SK-N-SH (cell line): ENCODE data around the gene BBS5. TPM values are rescaled to one million over a fixed set of nuclear protein-coding genes. Genes with fewer than 3 reads are reported as not detected.
"Not testable (repeated sequence)": the region's sequence is repeated elsewhere in the genome, so short reads cannot be mapped to it uniquely, and the experiment has no call there.

Experiments used
- CTCF ChIA-PET: fragments of 300-600, 350-600 bp; formaldehyde crosslinking; extraction: SDS; loops from one replicate; lab custom pipeline; 2021; lab: Yijun Ruan, JAX
- POLR2A ChIA-PET: fragments of 350-600 bp; sonication (Branson Sonifier 250); formaldehyde crosslinking; extraction: SDS; loops from one replicate; lab custom pipeline; 2020; ENCODE audit warnings: antibody characterized with exemption, inconsistent platforms; lab: Yijun Ruan, JAX
- DNase-seq: peaks from one replicate; pipeline ENCODE4 v3.0.0; 2012
- H2AFZ ChIP-seq: fragments of 200-600 bp; sonication (generic); 2 replicates; pipeline ENCODE4 v1.8.1; 2016; ENCODE audit warnings: antibody characterized with exemption, mild to moderate bottlenecking, low read depth
- H3F3A ChIP-seq: fragments of 200-600 bp; sonication (generic); replicated peaks from 2 replicates; pipeline ENCODE3; 2016; ENCODE audit warnings: antibody characterized with exemption, mild to moderate bottlenecking; ENCODE audit not compliant: insufficient read depth
- H3K27ac ChIP-seq, 2 experiments: fragments of 200-500 bp in 1 of 2; fragments of 200-600 bp in 1 of 2; sonication (Bioruptor generic) in 1 of 2; sonication (generic), shearing (Covaris generic) in 1 of 2; 2 replicates each; pipeline versions ENCODE4 v1.5.1 to v1.6.1; 2014 to 2016; ENCODE audit warnings: low read depth in 2 of 2, inconsistent platforms in 1 of 2, low read length in 1 of 2, mild to moderate bottlenecking in 1 of 2, mixed read lengths in 1 of 2
- H3K27me3 ChIP-seq: fragments of 200-600 bp; sonication (generic), shearing (Covaris generic); 2 replicates; pipeline ENCODE4 v1.6.1; 2016; ENCODE audit warnings: mixed run types; ENCODE audit not compliant: insufficient read depth
- H3K36me3 ChIP-seq, 2 experiments: fragments of 200-500 bp in 1 of 2; fragments of 200-600 bp in 1 of 2; sonication (Bioruptor generic) in 1 of 2; sonication (generic) in 1 of 2; replicated peaks in 1 of 2; 2 replicates each; pipeline versions ENCODE3 to v1.5.1; 2014 to 2016; ENCODE audit warnings: low read length in 1 of 2, mild to moderate bottlenecking in 1 of 2; ENCODE audit not compliant: insufficient read depth in 2 of 2, control insufficient read depth in 1 of 2
- H3K4me1 ChIP-seq, 2 experiments: fragments of 200-500 bp in 1 of 2; fragments of 200-600 bp in 1 of 2; sonication (Bioruptor generic) in 1 of 2; sonication (generic), shearing (Covaris generic) in 1 of 2; 2 replicates each; pipeline versions ENCODE4 v1.5.1 to v1.6.1; 2014 to 2016; ENCODE audit warnings: low read depth in 1 of 2, low read length in 1 of 2, mixed run types in 1 of 2; ENCODE audit not compliant: insufficient read depth in 2 of 2, control insufficient read depth in 1 of 2
- H3K4me2 ChIP-seq: fragments of 200-600 bp; sonication (generic), shearing (Covaris generic); 2 replicates; pipeline ENCODE4 v1.6.1; 2017; ENCODE audit warnings: mixed run types
- H3K4me3 ChIP-seq, 2 experiments: fragments of 200-500 bp in 1 of 2; fragments of 200-600 bp in 1 of 2; sonication (Bioruptor generic) in 1 of 2; sonication (generic), shearing (Covaris generic) in 1 of 2; 2 replicates each; pipeline versions ENCODE4 v1.5.1 to v1.8.1; 2014 to 2016; ENCODE audit warnings: low read depth in 2 of 2, inconsistent platforms in 1 of 2, low read length in 1 of 2, mild to moderate bottlenecking in 1 of 2, mixed read lengths in 1 of 2, moderate library complexity in 1 of 2
- H3K79me2 ChIP-seq: fragments of 200-600 bp; sonication (generic); 2 replicates; pipeline ENCODE4 v1.8.1; 2017; ENCODE audit warnings: mild to moderate bottlenecking; ENCODE audit not compliant: insufficient read depth
- H3K9ac ChIP-seq: fragments of 200-600 bp; sonication (generic); 2 replicates; pipeline ENCODE4 v1.6.1; 2017; ENCODE audit warnings: mixed run types
- H3K9me2 ChIP-seq: fragments of 200-600 bp; sonication (generic); 2 replicates; pipeline ENCODE4 v1.6.1; 2017; ENCODE audit warnings: mixed run types
- H3K9me3 ChIP-seq: fragments of 200-600 bp; sonication (generic); 2 replicates; pipeline ENCODE4 v1.6.1; 2017; ENCODE audit warnings: mixed run types, mild to moderate bottlenecking, moderate library complexity
- H4K20me1 ChIP-seq: fragments of 200-600 bp; sonication (generic); 2 replicates; pipeline ENCODE4 v1.6.1; 2017; ENCODE audit warnings: mild to moderate bottlenecking, mixed run types; ENCODE audit not compliant: insufficient read depth
- CTCF ChIP-seq: fragments of 200-600 bp; sonication (generic); IDR thresholded peaks from 2 replicates; pipeline ENCODE4 v1.6.1; 2017; ENCODE audit warnings: antibody characterized with exemption, mild to moderate bottlenecking, moderate library complexity
- ELF1 ChIP-seq: IDR thresholded peaks from 2 replicates; pipeline ENCODE4 v1.4.0; 2012
- FOSL2 ChIP-seq: IDR thresholded peaks from 2 replicates; pipeline ENCODE4 v1.4.0; 2012; ENCODE audit warnings: low read depth, mild to moderate bottlenecking, moderate library complexity, borderline replicate concordance
- FOXJ3 ChIP-seq: sonication (generic); formaldehyde crosslinking; IDR thresholded peaks from 2 replicates; pipeline ENCODE4 v1.5.1; 2020; ENCODE audit warnings: mild to moderate bottlenecking, missing genetic modification reagents
- GABPA ChIP-seq: IDR thresholded peaks from 2 replicates; pipeline ENCODE4 v1.4.0; 2012; ENCODE audit warnings: low read depth, mild to moderate bottlenecking
- GATA2 ChIP-seq: sonication (generic); formaldehyde crosslinking; IDR thresholded peaks from 2 replicates; pipeline ENCODE4 v1.5.0; 2020; ENCODE audit warnings: mild to moderate bottlenecking, missing genetic modification reagents
- MEF2A ChIP-seq: IDR thresholded peaks from 2 replicates; pipeline ENCODE4 v1.4.0; 2012; ENCODE audit warnings: low read depth, borderline replicate concordance
- RAD21 ChIP-seq: IDR thresholded peaks from 2 replicates; pipeline ENCODE4 v1.6.1; 2012; ENCODE audit warnings: mild to moderate bottlenecking, low read length
- REST ChIP-seq: IDR thresholded peaks from 2 replicates; pipeline ENCODE4 v1.6.1; 2012; ENCODE audit warnings: mild to moderate bottlenecking, low read depth, low read length, moderate library complexity
- RFX5 ChIP-seq: IDR thresholded peaks from 2 replicates; pipeline ENCODE4 v1.6.1; 2012; ENCODE audit warnings: mild to moderate bottlenecking, improper control_type of control experiment, low read length
- SMC3 ChIP-seq: IDR thresholded peaks from 2 replicates; pipeline ENCODE4 v1.6.1; 2012; ENCODE audit warnings: low read depth, low read length, improper control_type of control experiment
- TAF1 ChIP-seq: IDR thresholded peaks from 2 replicates; pipeline ENCODE4 v1.6.1; 2012; ENCODE audit warnings: low read depth, mild to moderate bottlenecking, low read length, moderate library complexity, borderline replicate concordance
- TEAD4 ChIP-seq: IDR thresholded peaks from 2 replicates; pipeline ENCODE4 v1.4.0; 2012; ENCODE audit warnings: mild to moderate bottlenecking, borderline replicate concordance; ENCODE audit not compliant: insufficient read depth
- YY1 ChIP-seq: IDR thresholded peaks from 2 replicates; pipeline ENCODE4 v1.4.0; 2012; ENCODE audit warnings: low read depth, mild to moderate bottlenecking
- ZBTB33 ChIP-seq: IDR thresholded peaks from 2 replicates; pipeline ENCODE4 v1.4.0; 2012; ENCODE audit warnings: low read depth, borderline replicate concordance
- WGBS: methylation state at CpG from one replicate; pipeline ENCODE4 v1.1.6; 2017; ENCODE audit warnings: low lambda C conversion rate; 5-methylcytosine and 5-hydroxymethylcytosine counted together
- polyA plus RNA-seq, 3 experiments: library from polyadenylated mRNA; depleted of rRNA; stranded (reverse); fragments of >200 nt; gene quantifications; 2 replicates each; pipeline ENCODE4 v1.2.3, GENCODE V29; 2012

Gene BBS5
- polyA plus RNA-seq, 1 of the 3 experiments (the other 2 are of a cell fraction) = 3.8 TPM

GRCh38 chr2:169452080-169452479 lies 27.2 kb upstream of the BBS5 start:
- peaks cover 6% of the 10 kb centered on the region; the same call in 1 of the 2 replicates for H3K27me3 ChIP-seq
- no peaks in the 10 kb centered on the region for H3K9me3 ChIP-seq
- H3K4me2 ChIP-seq = no peak overlapping the region
- ChIA-PET POLR2A (no interaction called here), CTCF (interaction anchor here (0.6 to 2.4 kb wide), 19 partner anchors 9 to 1421 kb away, joined by 3 to 13 read pairs (median 3); no protein-coding TSS in a partner anchor)
- TF ChIP-seq CTCF (peak; percentile 62), GABPA (no peak), SMC3 (peak; percentile 39), TEAD4 (no peak), YY1 (no peak), RAD21 (peak; percentile 72)
- DNase-seq = peak; percentile 52
- H3K4me3 ChIP-seq = no peak overlapping the region
- no peaks in the 10 kb centered on the region for H3K4me1 ChIP-seq
- no peaks in the 10 kb centered on the region for H3K9me2 ChIP-seq
- no peaks in the 10 kb centered on the region for H3K36me3 ChIP-seq
- H3K79me2 ChIP-seq = no peaks in the 10 kb centered on the region
- no peak overlapping the region for H3K9ac ChIP-seq
- H3F3A ChIP-seq = no peaks in the 10 kb centered on the region
- no peaks in the 10 kb centered on the region for H4K20me1 ChIP-seq
- H2AFZ ChIP-seq = no peak overlapping the region
- H3K27ac ChIP-seq = no peak overlapping the region

GRCh38 chr2:169453044-169453443 lies 26.2 kb upstream of the BBS5 start:
- WGBS = 54% methylated on average over 6 of the region's 9 CpGs
- H3K9me2 ChIP-seq, POLR2A ChIA-PET: not testable (repeated sequence)

GRCh38 chr2:169461143-169461542 lies 18.2 kb upstream of the BBS5 start:
- no peaks in the 10 kb centered on the region for H3K27me3 ChIP-seq
- no peak overlapping the region for H2AFZ ChIP-seq
- 80% methylated on average over 1 of the region's 1 CpG for WGBS
- H3K9me2 ChIP-seq = no peaks in the 10 kb centered on the region
- H3K79me2 ChIP-seq = no peaks in the 10 kb centered on the region
- H3K9ac ChIP-seq = no peak overlapping the region
- H3F3A ChIP-seq = peaks cover 9% of the 10 kb centered on the region
- no peaks in the 10 kb centered on the region for H3K36me3 ChIP-seq
- H3K27ac ChIP-seq = no peak overlapping the region
- H3K9me3 ChIP-seq = no peaks in the 10 kb centered on the region
- no peak overlapping the region for H3K4me3 ChIP-seq
- no peak for DNase-seq
- H4K20me1 ChIP-seq = no peaks in the 10 kb centered on the region
- H3K4me2 ChIP-seq = no peak overlapping the region
- CTCF ChIA-PET = interaction anchor here (0.7 to 1.2 kb wide), 3 partner anchors 8 to 9 kb away, joined by 3 to 4 read pairs (median 3); no protein-coding TSS in a partner anchor
- POLR2A ChIA-PET = no interaction called here
- peaks cover 0 to 3% of the 10 kb centered on the region in 2 experiments; a peak in 1 of 4 replicates for H3K4me1 ChIP-seq
- TF ChIP-seq FOSL2 = no peak
- no peak for TF ChIP-seq ZBTB33
- TF ChIP-seq TAF1 = no peak
- no peak for TF ChIP-seq GABPA
- TF ChIP-seq FOXJ3 (CRISPR knock-in tag) = no peak
- TF ChIP-seq ELF1 = no peak
- no peak for TF ChIP-seq RFX5
- no peak for TF ChIP-seq MEF2A
- TF ChIP-seq REST = no peak
- TF ChIP-seq GATA2 (CRISPR knock-in tag) = no peak

More at GRCh38 chr2:169453044-169453443, 26.2 kb upstream of the BBS5 start:
- not testable (repeated sequence) for H3K4me2 ChIP-seq, H4K20me1 ChIP-seq, H2AFZ ChIP-seq, H3K27me3 ChIP-seq, H3K27ac ChIP-seq, H3K4me3 ChIP-seq, H3K9me3 ChIP-seq, H3F3A ChIP-seq, H3K79me2 ChIP-seq, DNase-seq, H3K9ac ChIP-seq, H3K4me1 ChIP-seq, H3K36me3 ChIP-seq
- CTCF ChIA-PET = interaction anchor here (0.6 to 2.4 kb wide), 8 partner anchors 8 to 1420 kb away, joined by 3 to 9 read pairs (median 4); no protein-coding TSS in a partner anchor
